Left forelimb (tissue), 1 donor: ENCODE data around the gene ZNF695.

Source experiments
- DNase-seq: peaks from one replicate; pipeline ENCODE4 v3.0.0-alpha.2; 2018; ENCODE audit warnings: low spot score

ZNF695 gene

DNA sequence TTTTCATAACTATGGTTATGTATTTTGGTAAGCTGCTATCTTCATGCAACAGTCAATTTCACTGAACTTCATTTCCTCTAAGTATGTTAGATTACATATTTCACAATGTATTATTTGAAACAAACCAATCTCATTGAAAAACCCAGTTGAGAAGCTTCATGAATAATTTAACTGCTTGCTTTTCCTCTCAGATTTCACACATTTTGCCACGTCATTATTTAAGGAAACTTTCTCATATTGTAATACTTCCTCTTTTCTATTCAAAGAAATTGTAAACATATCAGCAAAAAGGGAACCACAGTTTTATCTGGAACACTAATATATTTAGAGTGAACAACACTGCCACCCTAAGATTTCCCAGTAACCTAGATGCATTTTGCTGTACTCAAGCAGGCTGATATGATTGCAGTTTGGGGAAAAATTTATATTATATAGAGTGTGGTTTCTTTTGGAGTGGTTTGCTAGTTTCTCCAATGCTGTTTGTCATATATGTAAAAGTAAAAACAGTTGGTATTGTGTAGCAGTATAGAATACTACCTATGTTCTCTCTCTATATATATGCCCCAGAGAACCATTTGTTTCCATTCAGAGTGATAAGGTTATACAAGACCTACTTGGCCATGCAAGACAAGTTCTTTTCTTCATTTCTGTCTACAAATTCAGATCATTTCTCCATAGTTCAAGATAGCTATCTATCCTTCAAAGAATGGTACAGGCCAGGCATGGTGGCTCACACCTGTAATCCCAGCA, 47.7 kb downstream of the ZNF695 start:
- DNase-seq: no peak

DNA sequence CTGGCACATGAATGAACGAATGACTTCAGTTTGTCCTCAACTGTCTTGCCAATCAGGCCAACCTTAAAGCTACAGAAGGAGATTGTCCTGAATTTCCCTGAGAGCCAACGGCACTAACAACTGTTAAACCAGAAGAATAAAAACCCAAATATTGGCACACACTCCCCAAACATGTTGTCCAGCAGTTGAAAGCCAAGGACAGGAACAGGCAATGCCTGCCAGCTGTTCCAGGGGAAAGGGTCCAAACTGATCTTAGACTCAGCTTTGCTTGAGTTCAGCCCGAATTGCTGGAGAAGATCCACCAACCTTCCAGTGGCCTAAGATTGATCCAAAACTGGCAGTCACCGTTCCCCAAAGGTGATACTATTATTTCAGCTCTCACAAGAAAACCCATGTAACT, 53.7 kb downstream of the ZNF695 start:
- DNase-seq: no peak

DNA sequence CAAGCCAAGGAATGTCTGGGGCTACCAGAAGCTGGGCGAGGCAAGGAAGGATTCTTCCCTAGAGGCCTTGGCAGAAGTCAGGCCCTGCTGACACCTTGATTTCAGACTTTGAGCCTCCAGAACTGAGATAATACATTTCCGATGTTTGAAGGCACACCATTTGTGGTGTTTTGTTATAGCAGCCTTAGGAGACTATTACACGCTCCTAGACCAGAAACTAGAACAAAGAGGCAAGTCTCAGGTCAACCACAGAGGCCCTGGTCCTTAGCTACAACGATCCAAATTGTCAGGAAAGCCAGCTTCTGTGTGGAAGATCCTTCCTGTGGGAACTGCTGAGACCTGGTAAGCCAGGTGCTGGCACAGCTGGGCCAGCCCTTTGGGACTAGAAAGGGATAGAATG, 56.4 kb downstream of the ZNF695 start:
- DNase-seq: no peak

DNA sequence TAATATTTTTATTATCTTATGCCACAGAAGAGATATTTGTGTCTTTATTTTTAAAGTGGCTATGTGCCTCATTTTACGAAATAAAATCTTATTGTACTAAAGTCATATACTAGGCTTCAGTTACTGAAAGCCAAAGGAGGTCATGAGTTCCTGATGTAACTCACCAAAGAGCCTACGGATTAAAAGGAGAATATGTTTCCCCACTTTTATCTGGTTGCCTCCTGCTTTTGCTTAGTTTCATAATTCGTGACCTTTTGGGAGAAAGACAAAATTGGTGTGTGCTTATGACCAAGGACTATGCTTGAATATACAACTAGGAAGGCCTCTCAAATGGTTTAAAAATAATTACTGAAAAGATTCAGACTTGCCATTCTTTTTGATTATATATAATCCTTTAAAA, 57.9 kb downstream of the ZNF695 start:
- no peak for DNase-seq

DNA sequence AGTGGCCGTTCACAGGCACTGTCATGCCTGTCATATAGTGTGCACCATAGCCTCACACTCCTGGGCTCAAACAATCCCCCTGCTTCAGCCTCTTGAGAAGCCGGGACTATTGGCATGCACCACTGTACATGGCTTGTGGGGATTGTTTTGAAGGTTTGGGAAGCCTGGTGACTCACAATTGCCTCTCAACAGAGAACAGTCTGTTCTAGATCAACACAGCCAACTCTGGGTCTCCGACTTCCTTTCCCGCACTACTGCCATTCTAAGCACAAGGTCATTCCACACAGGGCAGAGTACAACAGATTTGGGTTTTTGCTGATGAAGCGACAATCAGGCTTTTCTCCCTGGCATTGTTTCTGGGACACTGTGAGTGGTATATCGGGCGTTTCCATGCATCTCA, 60.6 kb downstream of the ZNF695 start:
- DNase-seq: no peak

DNA sequence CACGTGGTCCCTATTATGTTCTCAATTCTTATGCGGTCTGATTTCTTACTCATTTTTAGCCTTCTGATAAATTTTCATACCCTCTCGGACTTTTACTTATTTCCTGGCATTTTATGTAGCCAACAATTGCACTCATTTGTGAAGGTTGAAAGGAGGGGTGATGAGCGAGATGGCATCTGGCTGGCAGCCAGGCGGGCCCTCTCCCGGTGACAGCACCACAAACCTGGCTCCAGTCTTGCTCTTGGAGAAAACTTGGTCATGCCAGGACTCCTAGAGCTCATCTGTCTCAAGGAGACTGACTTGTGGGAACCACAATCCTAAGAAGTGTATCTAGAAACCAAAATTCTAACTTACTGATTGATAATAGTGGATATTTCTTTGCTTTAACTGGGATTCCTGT, 61.5 kb downstream of the ZNF695 start:
- no peak for DNase-seq
